HepG2 (cell line): ENCODE results near the gene SLC15A1. TPM values are rescaled to one million over a fixed set of nuclear protein-coding genes. Genes with fewer than 3 reads are reported as not detected.

Source experiments
- ATAC-seq: fragments of 200-7000 bp; cut with Tn5 transposase; 3 replicates; pipeline ENCODE4 v1.9.1; 2020; ENCODE audit warnings: mild to moderate bottlenecking, moderate library complexity
- BruUV-seq: library from RNA; stranded (reverse); fragments of 400-500 nt; replicated peaks from 2 replicates; lab custom pipeline; 2021; lab: Mats Ljungman, UMichigan
- CTCF ChIA-PET: fragments of 300-600 bp; formaldehyde crosslinking; extraction: SDS; loops from one replicate; lab custom pipeline; 2021; ENCODE audit warnings: low total read pairs, inconsistent platforms, low intra/inter-chr PET ratio; lab: Yijun Ruan, JAX
- POLR2A ChIA-PET: fragments of 350-600 bp; sonication (Branson Sonifier 250); formaldehyde crosslinking; loops from one replicate; lab custom pipeline; 2020; ENCODE audit warnings: antibody characterized with exemption, inconsistent platforms; lab: Yijun Ruan, JAX
- DNase-seq: peaks from one replicate; pipeline ENCODE4 v3.0.0-alpha.2; 2015; ENCODE audit warnings: low spot score
- FAIRE-seq: peaks from 3 replicates; lab custom pipeline; 2011; peaks lifted over from hg19 to GRCh38; lab: Jason Lieb, UNC
- H2AFZ ChIP-seq: one replicate; pipeline ENCODE4 v1.6.1; 2011; ENCODE audit warnings: low read length, inconsistent platforms
- H3K27ac ChIP-seq: fragments of 300-600 bp; 3 replicates; pipeline ENCODE4 v1.8.0; 2011; ENCODE audit warnings: mixed run types, mild to moderate bottlenecking, mixed read lengths, low read length, inconsistent platforms; ENCODE audit not compliant: insufficient read depth; ENCODE audit errors: extremely low read length
- H3K27me3 ChIP-seq, 2 experiments: fragments of 200-600 bp in 1 of 2; 2 replicates in 1 of 2; 3 replicates in 1 of 2; pipeline versions ENCODE4 v1.6.0 to v1.8.0; 2011; ENCODE audit warnings: low read length in 2 of 2, mild to moderate bottlenecking in 2 of 2, moderate library complexity in 2 of 2, inconsistent platforms in 1 of 2; ENCODE audit not compliant: insufficient read depth in 2 of 2, control insufficient read depth in 1 of 2
- H3K36me3 ChIP-seq, 2 experiments: fragments of 200-600 bp in 1 of 2; replicated peaks in 1 of 2; 2 replicates in 1 of 2; 3 replicates in 1 of 2; pipeline versions ENCODE4 v1.5.1 to v1.8.0; 2011; ENCODE audit warnings: low read length in 2 of 2, inconsistent platforms in 1 of 2; ENCODE audit not compliant: insufficient read depth in 2 of 2, control insufficient read depth in 1 of 2
- H3K4me1 ChIP-seq: 2 replicates; pipeline ENCODE4 v1.5.1; 2012; ENCODE audit warnings: low read length, inconsistent platforms; ENCODE audit not compliant: insufficient read depth
- H3K4me2 ChIP-seq: 2 replicates; pipeline ENCODE4 v1.6.0; 2011; ENCODE audit warnings: low read depth, low read length, inconsistent platforms
- H3K4me3 ChIP-seq, 3 experiments: fragments of 200-600 bp in 1 of 3; sonication (generic), shearing (Covaris generic) in 1 of 3; replicated peaks in 1 of 3; 2 replicates each; pipeline ENCODE4 v1.5.1; 2011 to 2016; ENCODE audit warnings: low read length in 3 of 3, inconsistent platforms in 2 of 3, low read depth in 2 of 3, mild to moderate bottlenecking in 2 of 3, control low read depth in 1 of 3, mixed read lengths in 1 of 3; ENCODE audit not compliant: insufficient read depth in 1 of 3
- H3K79me2 ChIP-seq: one replicate; pipeline ENCODE4 v1.6.1; 2011; ENCODE audit warnings: low read length, inconsistent platforms; ENCODE audit not compliant: insufficient read depth
- H3K9ac ChIP-seq: 2 replicates; pipeline ENCODE4 v1.6.0; 2011; ENCODE audit warnings: mild to moderate bottlenecking, low read depth, low read length, inconsistent platforms; ENCODE audit not compliant: insufficient read depth
- H3K9me3 ChIP-seq: 2 replicates; pipeline ENCODE4 v1.5.1; 2012; ENCODE audit warnings: mild to moderate bottlenecking, low read length
- H4K20me1 ChIP-seq: 2 replicates; pipeline ENCODE4 v1.6.0; 2011; ENCODE audit warnings: inconsistent platforms, mild to moderate bottlenecking, low read length, moderate library complexity; ENCODE audit not compliant: insufficient read depth
- CENPX ChIP-seq: sonication (generic); formaldehyde crosslinking; IDR thresholded peaks from 2 replicates; pipeline ENCODE4 v1.9.0; 2021; ENCODE audit warnings: mild to moderate bottlenecking, missing genetic modification reagents, moderate library complexity
- HIVEP1 ChIP-seq: sonication (generic); formaldehyde crosslinking; IDR thresholded peaks from 2 replicates; pipeline ENCODE4 v1.4.0; 2020; ENCODE audit warnings: mild to moderate bottlenecking, missing genetic modification reagents
- MXD1 ChIP-seq: sonication (generic); formaldehyde crosslinking; IDR thresholded peaks from 2 replicates; pipeline ENCODE4 v1.4.0; 2020; ENCODE audit warnings: mild to moderate bottlenecking, missing genetic modification reagents
- NR2F6 ChIP-seq, 2 experiments: IDR thresholded peaks; 2 replicates each; pipeline ENCODE4 v1.6.1; 2016; ENCODE audit warnings: antibody characterized with exemption in 1 of 2, mild to moderate bottlenecking in 1 of 2
- PAF1 ChIP-seq: IDR thresholded peaks from 2 replicates; pipeline ENCODE4 v1.6.1; 2016; ENCODE audit warnings: missing genetic modification reagents, missing compliant biosample characterization
- RFX1 ChIP-seq: fragments of 450-650 bp; IDR thresholded peaks from 2 replicates; pipeline ENCODE4 v1.6.1; 2017
- SMARCE1 ChIP-seq: fragments of 450-650 bp; IDR thresholded peaks from 2 replicates; pipeline ENCODE4 v1.6.1; 2017; ENCODE audit warnings: borderline replicate concordance
- SNAI1 ChIP-seq: sonication (generic); formaldehyde crosslinking; IDR thresholded peaks from 2 replicates; pipeline ENCODE4 v1.5.0; 2020; ENCODE audit warnings: mild to moderate bottlenecking, missing genetic modification reagents, borderline replicate concordance
- SSRP1 ChIP-seq: IDR thresholded peaks from 2 replicates; pipeline ENCODE4 v1.6.1; 2016; ENCODE audit warnings: control low read depth
- TBX3 ChIP-seq: fragments of 450-650 bp; IDR thresholded peaks from 2 replicates; pipeline ENCODE4 v1.6.1; 2017; ENCODE audit warnings: antibody characterized with exemption, mild to moderate bottlenecking, inconsistent platforms, borderline replicate concordance
- YEATS2 ChIP-seq: sonication (generic); formaldehyde crosslinking; IDR thresholded peaks from 2 replicates; pipeline ENCODE4 v1.4.0; 2020; ENCODE audit warnings: missing genetic modification reagents, borderline replicate concordance
- ZNF142 ChIP-seq: sonication (generic); formaldehyde crosslinking; IDR thresholded peaks from 2 replicates; pipeline ENCODE4 v1.4.0; 2020; ENCODE audit warnings: missing genetic modification reagents
- ZNF17 ChIP-seq: sonication (generic); formaldehyde crosslinking; IDR thresholded peaks from 2 replicates; pipeline ENCODE4 v1.5.0; 2020; ENCODE audit warnings: mild to moderate bottlenecking, missing genetic modification reagents
- ZNF441 ChIP-seq: sonication (generic); formaldehyde crosslinking; IDR thresholded peaks from 2 replicates; pipeline ENCODE4 v1.7.0; 2021; ENCODE audit warnings: missing genetic modification reagents, borderline replicate concordance
- ZNF614 ChIP-seq: IDR thresholded peaks from 2 replicates; pipeline ENCODE4 v1.6.1; 2018; ENCODE audit warnings: missing biosample characterization, missing genetic modification reagents, inconsistent platforms, borderline replicate concordance
- WGBS: methylation state at CpG from one replicate; pipeline ENCODE4 v1.1.6; 2017; ENCODE audit warnings: low lambda C conversion rate; 5-methylcytosine and 5-hydroxymethylcytosine counted together
- in situ Hi-C: cut with HindIII; loops from 2 replicates; pipeline ENCODE4 v1.10.0; 2017; ENCODE audit warnings: low pct_unique_long_range_greater_than_20kb; ENCODE audit not compliant: extremely low pct_ligation_motif_present
- intact Hi-C: fragments of 100-400 bp; cut with micrococcal nuclease; formaldehyde crosslinking; loops from one replicate; pipeline ENCODE4 v1.10.0; 2022; ENCODE audit not compliant: unreplicated experiment
- polyA plus RNA-seq, 8 experiments: library from polyadenylated mRNA; depleted of rRNA in 3 of 8; stranded (reverse) in 7 of 8; unstranded in 1 of 8; fragments of >200 nt; fragmentation: Illumina TruSeq in 4 of 8; extraction: Trizol in 4 of 8; gene quantifications; 2 replicates each; pipeline versions ENCODE4 v1.2.1 to v1.2.3, GENCODE V29; 2011 to 2016; ENCODE audit warnings: low read depth in 4 of 8, missing spikeins in 1 of 8, mixed read lengths in 1 of 8; ENCODE audit not compliant: insufficient read depth in 1 of 8
- total RNA-seq, 5 experiments: library from RNA; depleted of rRNA; stranded (reverse); fragments of >200 nt; fragmentation: Illumina TruSeq; extraction: Trizol; gene quantifications; 2 replicates each; pipeline ENCODE4 v1.2.3, GENCODE V29; 2016; ENCODE audit warnings: low read depth in 1 of 5

Gene SLC15A1
- total and polyA plus RNA-seq, 2 of the 13 experiments (the other 11 are each of a cell fraction or from before 2014, with no cell fraction given), result 0.17 to 0.20 TPM

GRCh38 chr13:98730441-98730840 is 22.0 kb downstream of the SLC15A1 start:
- Histone ChIP-seq H3K27me3 (no peaks in the 10 kb centered on the region), H3K9ac (no peak overlapping the region), H3K36me3 (no peaks in the 10 kb centered on the region), H3K4me2 (no peak overlapping the region), H4K20me1 (no peaks in the 10 kb centered on the region), H3K4me1 (no peaks in the 10 kb centered on the region), H3K79me2 (no peaks in the 10 kb centered on the region), H3K9me3 (0 out of 2 replicates have a peak, but pooled peaks cover 4% of the 10 kb centered on the region), H3K4me3 (no peak overlapping the region)
- CTCF ChIA-PET, result no interaction called here
- WGBS, result 75% methylated on average over 15 of the region's 23 CpGs
- in situ Hi-C loops, result no loop called here
- FAIRE-seq (no peak), ATAC-seq (no peak)
- POLR2A ChIA-PET, result no interaction called here
- TF ChIP-seq MXD1 (CRISPR knock-in tag) (no peak), YEATS2 (CRISPR knock-in tag) (no peak)
- TF ChIP-seq, all 625 proteins: peak for 0
- no peak overlapping the region for H2AFZ ChIP-seq
- intact Hi-C loops, result no loop called here
- no peak for DNase-seq
- H3K27ac ChIP-seq, result no peak overlapping the region
- no TSS peak for BruUV-seq

- Histone ChIP-seq H3K9ac (no peak overlapping the region), H3K27me3 (no peaks in the 10 kb centered on the region), H4K20me1 (no peaks in the 10 kb centered on the region), H3K27ac (no peak overlapping the region), H3K79me2 (no peaks in the 10 kb centered on the region), H3K9me3 (0 out of 2 replicates have a peak, but pooled peaks cover 4% of the 10 kb centered on the region), H3K4me2 (no peak overlapping the region), H3K4me3 (no peak overlapping the region), H3K4me1 (no peaks in the 10 kb centered on the region), H3K36me3 (no peaks in the 10 kb centered on the region), H2AFZ (no peak overlapping the region)
- ChIA-PET CTCF (no interaction called here), POLR2A (no interaction called here)
- ATAC-seq (no peak), DNase-seq (no peak), FAIRE-seq (no peak)
- TF ChIP-seq ZNF441, result no peak
- no peak for TF ChIP-seq ZNF614 (CRISPR knock-in tag)
- no peak for TF ChIP-seq SSRP1 (CRISPR knock-in tag)
- no peak for TF ChIP-seq SMARCE1
- no peak for TF ChIP-seq TBX3
- no peak for TF ChIP-seq ZNF17
- no peak for TF ChIP-seq RFX1
- TF ChIP-seq SNAI1 (CRISPR knock-in tag), result no peak
- TF ChIP-seq NR2F6 (IDR thresholded peaks at IDR 0.05), result no peak
- TF ChIP-seq NR2F6 (CRISPR knock-in tag; IDR thresholded peaks at IDR 0.05), result no peak
- TF ChIP-seq ZNF142, result no peak
- no peak for TF ChIP-seq PAF1 (CRISPR knock-in tag)
- TF ChIP-seq HIVEP1 (CRISPR knock-in tag), result no peak
- no peak for TF ChIP-seq CENPX (CRISPR knock-in tag)
- intact Hi-C loops (no loop called here), in situ Hi-C loops (no loop called here)
- whole genome bisulfite sequencing, result 38% methylated on average over 8 of the region's 8 CpGs
- no TSS peak for BruUV-seq
Observed at GRCh38 chr13:98729658-98730057, 22.8 kb downstream of the SLC15A1 start.
